ENCODE results near the gene HRH2. TPM values are rescaled to one million over a fixed set of nuclear protein-coding genes. Genes with fewer than 3 reads are reported as not detected.

HRH2 gene
- total RNA-seq, 4 donors from 2014 or later, result 0.13 to 3.5 (median 1.3) TPM

DNA sequence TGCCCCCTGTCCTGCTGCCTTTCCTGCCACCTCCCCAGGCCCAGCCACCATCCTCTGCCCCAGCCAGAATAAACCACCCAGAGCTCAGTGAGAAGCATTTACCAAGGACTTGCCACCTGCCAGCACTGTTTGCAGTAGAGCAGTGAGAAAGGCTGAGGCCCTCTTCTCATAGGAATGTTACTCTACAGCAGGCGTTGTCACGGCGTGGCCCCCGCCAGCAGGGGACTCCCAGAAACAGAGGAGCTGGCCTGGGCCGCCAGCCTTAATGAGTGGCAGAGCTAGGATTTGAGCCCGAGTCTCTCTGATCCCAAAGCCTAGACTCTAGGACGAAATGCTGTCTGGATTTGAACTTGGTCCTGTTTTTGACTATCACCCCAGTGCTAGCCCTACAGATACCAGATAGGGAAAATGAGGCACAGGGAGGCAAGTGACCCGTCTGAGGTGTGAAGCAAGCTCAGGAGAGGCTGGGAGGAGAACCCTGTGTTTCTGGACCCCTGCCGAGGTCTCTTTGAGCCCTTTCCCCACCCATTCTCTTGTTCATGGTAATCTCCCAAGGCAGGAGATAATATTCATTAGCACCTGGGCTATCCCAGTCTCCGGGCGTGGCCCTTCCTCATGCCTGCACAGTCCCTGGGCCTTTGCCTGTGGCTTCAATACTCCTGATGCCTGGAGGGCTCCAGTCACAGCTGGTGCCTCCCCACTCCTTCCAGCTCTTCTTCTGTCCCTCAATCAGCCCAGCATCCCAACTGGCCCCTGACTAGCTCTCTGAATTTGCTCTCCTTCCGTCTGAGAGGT, 30.7 kb downstream of the HRH2 start:
- H3K4me3 ChIP-seq (ENCODE audit: low read depth, poor library complexity, severe bottlenecking), result no peak overlapping the region
- WGBS, 2 donors, result 66 to 73% methylated on average over 12 of the region's 12 CpGs
- intact Hi-C loops (cut with DNase I; ENCODE audit: low total_unique reads), result no loop called here
- no peak for DNase-seq (ENCODE audit: low spot score in 2 of 2)
- no peak for TF ChIP-seq POLR2A (IDR thresholded peaks at IDR 0.05)
- TF ChIP-seq, protein P1, sequence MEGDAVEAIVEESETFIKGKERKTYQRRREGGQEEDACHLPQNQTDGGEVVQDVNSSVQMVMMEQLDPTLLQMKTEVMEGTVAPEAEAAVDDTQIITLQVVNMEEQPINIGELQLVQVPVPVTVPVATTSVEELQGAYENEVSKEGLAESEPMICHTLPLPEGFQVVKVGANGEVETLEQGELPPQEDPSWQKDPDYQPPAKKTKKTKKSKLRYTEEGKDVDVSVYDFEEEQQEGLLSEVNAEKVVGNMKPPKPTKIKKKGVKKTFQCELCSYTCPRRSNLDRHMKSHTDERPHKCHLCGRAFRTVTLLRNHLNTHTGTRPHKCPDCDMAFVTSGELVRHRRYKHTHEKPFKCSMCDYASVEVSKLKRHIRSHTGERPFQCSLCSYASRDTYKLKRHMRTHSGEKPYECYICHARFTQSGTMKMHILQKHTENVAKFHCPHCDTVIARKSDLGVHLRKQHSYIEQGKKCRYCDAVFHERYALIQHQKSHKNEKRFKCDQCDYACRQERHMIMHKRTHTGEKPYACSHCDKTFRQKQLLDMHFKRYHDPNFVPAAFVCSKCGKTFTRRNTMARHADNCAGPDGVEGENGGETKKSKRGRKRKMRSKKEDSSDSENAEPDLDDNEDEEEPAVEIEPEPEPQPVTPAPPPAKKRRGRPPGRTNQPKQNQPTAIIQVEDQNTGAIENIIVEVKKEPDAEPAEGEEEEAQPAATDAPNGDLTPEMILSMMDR (IDR thresholded peaks at IDR 0.05), result no peak

DNA sequence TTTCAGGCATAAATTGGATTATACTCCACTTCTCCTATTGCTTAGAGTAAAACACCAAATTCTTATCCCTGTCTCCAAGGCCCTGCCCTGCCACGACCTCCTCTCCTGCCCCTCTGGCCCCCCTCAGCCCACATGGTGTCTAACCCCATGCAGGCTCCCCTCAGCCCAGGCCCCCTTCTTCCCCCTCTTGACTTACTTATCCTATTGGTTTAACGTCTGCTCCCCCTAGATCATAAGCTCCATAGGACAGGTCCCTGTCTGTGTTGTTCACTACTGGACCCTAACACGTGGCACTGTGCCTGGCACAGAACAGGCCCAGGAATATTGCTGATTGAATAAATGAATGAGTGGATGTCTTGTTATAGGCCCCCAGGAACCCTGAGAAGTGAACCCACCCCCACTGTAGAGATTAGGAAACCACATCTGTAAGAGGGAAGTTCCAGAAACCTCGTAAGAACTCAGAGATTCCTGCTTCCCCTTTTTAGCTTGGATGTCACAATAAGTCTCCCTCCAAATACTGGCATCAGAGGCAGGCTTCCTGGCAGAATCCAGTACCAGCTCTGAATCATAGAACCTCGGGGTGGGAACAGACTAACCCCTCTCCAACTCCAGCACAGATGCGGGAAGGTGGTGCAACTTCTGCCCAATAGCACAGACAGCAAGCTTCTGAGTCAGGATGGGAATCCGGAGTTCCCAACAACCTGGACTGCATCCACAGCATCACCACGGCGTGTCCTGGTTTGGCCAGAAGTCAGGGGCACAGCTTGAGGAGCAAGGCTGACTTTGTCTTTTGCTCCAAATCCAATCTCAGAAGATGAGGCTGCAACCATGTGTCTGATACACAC, 31.5 kb downstream of the HRH2 start:
- DNase-seq (ENCODE audit: low spot score in 2 of 2), result peak; percentile 42 to 90
- no peak overlapping the region for H3K4me3 ChIP-seq (ENCODE audit: low read depth, poor library complexity, severe bottlenecking)
- WGBS, 2 donors, result 39 to 40% methylated on average over 8 to 9 of the region's 9 CpGs
- intact Hi-C loops (cut with DNase I; ENCODE audit: low total_unique reads), result no loop called here
- TF ChIP-seq, protein P1 (IDR thresholded peaks at IDR 0.05), result no peak
- TF ChIP-seq POLR2A (IDR thresholded peaks at IDR 0.05), result no peak

DNA sequence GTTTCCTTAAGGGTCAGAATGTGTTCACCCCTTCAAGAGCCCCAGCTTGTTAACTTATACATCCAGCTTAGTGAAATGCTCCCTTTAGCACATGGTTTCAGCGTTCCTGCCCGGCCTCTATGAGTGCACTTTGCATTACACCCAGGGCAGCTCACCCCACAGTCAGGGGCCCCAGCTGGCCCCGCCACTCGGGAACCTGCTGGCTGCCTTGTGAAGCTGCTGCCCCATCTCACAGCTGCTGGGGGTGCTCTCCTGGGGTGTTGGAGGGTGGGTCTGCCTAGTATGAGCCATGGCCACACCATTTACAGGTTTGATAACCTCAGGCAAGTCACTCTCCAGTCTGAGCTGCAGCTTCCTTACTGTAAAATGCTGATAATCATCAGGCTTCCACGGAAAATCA, 32.2 kb downstream of the HRH2 start:
- no peak for DNase-seq (ENCODE audit: low spot score in 2 of 2)
- TF ChIP-seq POLR2A (IDR thresholded peaks at IDR 0.05), result no peak
- TF ChIP-seq, protein P1 (IDR thresholded peaks at IDR 0.05), result no peak
- 85 to 90% methylated on average over 5 of the region's 5 CpGs for WGBS, 2 donors
- intact Hi-C loops (cut with DNase I; ENCODE audit: low total_unique reads), result no loop called here
- H3K4me3 ChIP-seq (ENCODE audit: low read depth, poor library complexity, severe bottlenecking), result no peak overlapping the region

DNA sequence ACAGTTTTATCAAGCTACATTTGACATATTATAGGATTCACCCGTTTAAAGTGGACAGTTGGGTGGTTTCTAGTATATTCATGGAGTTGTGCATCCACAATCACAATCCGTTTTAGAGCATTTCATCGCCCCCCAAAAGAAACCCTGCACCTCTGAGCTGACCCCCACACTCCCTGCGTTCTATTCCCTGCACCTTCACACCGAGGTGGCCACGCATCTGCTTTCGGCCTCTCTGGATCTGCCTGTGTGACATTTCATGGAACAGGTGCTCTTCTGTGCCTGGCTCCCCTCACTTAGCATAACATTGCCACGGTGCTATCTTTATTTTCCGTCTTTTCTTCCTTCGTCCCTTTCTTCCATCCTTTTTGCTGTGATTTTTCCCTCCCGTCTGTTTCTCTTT, 32.7 kb downstream of the HRH2 start:
- intact Hi-C loops (cut with DNase I; ENCODE audit: low total_unique reads), result no loop called here
- no peak overlapping the region for H3K4me3 ChIP-seq (ENCODE audit: low read depth, poor library complexity, severe bottlenecking)
- 90 to 91% methylated on average over 11 of the region's 11 CpGs for WGBS, 2 donors
- no peak for TF ChIP-seq POLR2A (IDR thresholded peaks at IDR 0.05)
- TF ChIP-seq, protein P1 (IDR thresholded peaks at IDR 0.05), result no peak
- no peak for DNase-seq (ENCODE audit: low spot score in 2 of 2)

GRCh38 chr5:175691761-175692160, 33.9 kb downstream of the HRH2 start:
- WGBS, 2 donors, result 68 to 88% methylated on average over 5 of the region's 5 CpGs
- intact Hi-C loops (cut with DNase I; ENCODE audit: low total_unique reads), result no loop called here
- no peak for DNase-seq (ENCODE audit: low spot score in 2 of 2)
- H3K4me3 ChIP-seq (ENCODE audit: low read depth, poor library complexity, severe bottlenecking), result no peak overlapping the region
- no peak for TF ChIP-seq POLR2A (IDR thresholded peaks at IDR 0.05)
- TF ChIP-seq, protein P1 (IDR thresholded peaks at IDR 0.05), result no peak

All from lower leg skin (tissue), 4 donors.